Stimulated activated CD8-positive, alpha-beta memory T cell treated with anti-CD3 and anti-CD28 coated beads, Interleukin-12 subunit alpha, Interleukin-12 subunit beta, amount 100 ng/mL, for 24 hours (primary cell): ENCODE results near the gene RSPRY1.
A peak's percentile ranks its signal among the peaks of the same experiment; 100 is the strongest.

Experiments
- DNase-seq: peaks from one replicate; pipeline ENCODE4 v3.0.0-alpha.2; 2020; ENCODE audit errors: extremely low read depth

Gene RSPRY1

GRCh38 chr16:57185945-57186871, at the start of gene RSPRY1, which contains the start of gene PSME3IP1:
TSS of gene RSPRY1 (plus strand) at chr16:57186329. CDS start at chr16:57204659, 18,330 bp downstream.
TSS of gene PSME3IP1 (minus strand) at chr16:57186039. CDS start at chr16:57173854, 12,185 bp downstream.
- peak; percentile 90 for DNase-seq

- no peak for DNase-seq
Measured at GRCh38 chr16:57137043-57137442, 49.1 kb upstream of the RSPRY1 start.

GRCh38 chr16:57137566-57138273, 48.4 kb upstream of the RSPRY1 start:
- no peak for DNase-seq

- DNase-seq: no peak
Measured at GRCh38 chr16:57138281-57138935, 47.7 kb upstream of the RSPRY1 start.

GRCh38 chr16:57140931-57141668, 45.0 kb upstream of the RSPRY1 start:
- DNase-seq: no peak

GRCh38 chr16:57141822-57142631, 44.1 kb upstream of the RSPRY1 start:
- no peak for DNase-seq

GRCh38 chr16:57143149-57143921, 42.8 kb upstream of the RSPRY1 start:
- no peak for DNase-seq

GRCh38 chr16:57144027-57144426, 42.1 kb upstream of the RSPRY1 start:
- DNase-seq: no peak

GRCh38 chr16:57145046-57146021, 40.8 kb upstream of the RSPRY1 start:
- DNase-seq: no peak

- DNase-seq: no peak
Measured at GRCh38 chr16:57146040-57146647, 40.0 kb upstream of the RSPRY1 start.

GRCh38 chr16:57146735-57147134, 39.4 kb upstream of the RSPRY1 start:
- no peak for DNase-seq

GRCh38 chr16:57147381-57148221, 38.5 kb upstream of the RSPRY1 start:
- DNase-seq: no peak

GRCh38 chr16:57148481-57148880, 37.6 kb upstream of the RSPRY1 start:
- no peak for DNase-seq

GRCh38 chr16:57149391-57149790, 36.7 kb upstream of the RSPRY1 start:
- DNase-seq: no peak

- no peak for DNase-seq
Measured at GRCh38 chr16:57150682-57151330, 35.3 kb upstream of the RSPRY1 start.

GRCh38 chr16:57151369-57151768, 34.8 kb upstream of the RSPRY1 start:
- DNase-seq: no peak
